Progenitor cell of endocrine pancreas (in vitro differentiated cells): ENCODE measurements around the gene CA9. TPM values are rescaled to one million over a fixed set of nuclear protein-coding genes. Genes with fewer than 3 reads are reported as not detected.

Source experiments
- DNase-seq: peaks from one replicate; pipeline ENCODE4 v3.0.0; 2021; ENCODE audit warnings: low spot score; ENCODE audit not compliant: unreplicated experiment
- H3K27ac Mint-ChIP-seq: 2 replicates; pipeline ENCODE4 v1.8.0; 2021; ENCODE audit warnings: mild to moderate bottlenecking, moderate library complexity, mixed read lengths
- H3K27me3 Mint-ChIP-seq: 2 replicates; pipeline ENCODE4 v1.8.0; 2021; ENCODE audit warnings: mixed read lengths
- H3K36me3 Mint-ChIP-seq: 2 replicates; pipeline ENCODE4 v1.8.0; 2022; ENCODE audit warnings: mixed read lengths; ENCODE audit not compliant: insufficient read depth
- H3K4me1 Mint-ChIP-seq: 2 replicates; pipeline ENCODE4 v1.8.0; 2021; ENCODE audit warnings: low read depth, mixed read lengths
- H3K4me3 Mint-ChIP-seq: 2 replicates; pipeline ENCODE4 v1.8.0; 2021; ENCODE audit warnings: low read depth, mild to moderate bottlenecking, moderate library complexity, mixed read lengths
- H3K9me3 Mint-ChIP-seq: 2 replicates; pipeline ENCODE4 v1.8.0; 2021; ENCODE audit warnings: low read depth, mixed read lengths
- CTCF ChIP-seq: fragments of 200-600 bp; sonication (generic); IDR thresholded peaks from one replicate; pipeline ENCODE4 v1.5.0; 2021; ENCODE audit warnings: antibody characterized with exemption, mild to moderate bottlenecking; ENCODE audit not compliant: unreplicated experiment
- long read RNA-seq: library from polyadenylated mRNA; unstranded; transcript quantifications from one replicate; pipeline ENCODE4 v2.0.0, GENCODE V29; 2020
- total RNA-seq: library from RNA; stranded (reverse); gene quantifications from 2 replicates; pipeline ENCODE4 v1.2.1, GENCODE V29; 2021

CA9 gene
- 0.31 and 0.49 TPM in 2 replicates for total RNA-seq
- long read RNA-seq = 0 reads

DNA sequence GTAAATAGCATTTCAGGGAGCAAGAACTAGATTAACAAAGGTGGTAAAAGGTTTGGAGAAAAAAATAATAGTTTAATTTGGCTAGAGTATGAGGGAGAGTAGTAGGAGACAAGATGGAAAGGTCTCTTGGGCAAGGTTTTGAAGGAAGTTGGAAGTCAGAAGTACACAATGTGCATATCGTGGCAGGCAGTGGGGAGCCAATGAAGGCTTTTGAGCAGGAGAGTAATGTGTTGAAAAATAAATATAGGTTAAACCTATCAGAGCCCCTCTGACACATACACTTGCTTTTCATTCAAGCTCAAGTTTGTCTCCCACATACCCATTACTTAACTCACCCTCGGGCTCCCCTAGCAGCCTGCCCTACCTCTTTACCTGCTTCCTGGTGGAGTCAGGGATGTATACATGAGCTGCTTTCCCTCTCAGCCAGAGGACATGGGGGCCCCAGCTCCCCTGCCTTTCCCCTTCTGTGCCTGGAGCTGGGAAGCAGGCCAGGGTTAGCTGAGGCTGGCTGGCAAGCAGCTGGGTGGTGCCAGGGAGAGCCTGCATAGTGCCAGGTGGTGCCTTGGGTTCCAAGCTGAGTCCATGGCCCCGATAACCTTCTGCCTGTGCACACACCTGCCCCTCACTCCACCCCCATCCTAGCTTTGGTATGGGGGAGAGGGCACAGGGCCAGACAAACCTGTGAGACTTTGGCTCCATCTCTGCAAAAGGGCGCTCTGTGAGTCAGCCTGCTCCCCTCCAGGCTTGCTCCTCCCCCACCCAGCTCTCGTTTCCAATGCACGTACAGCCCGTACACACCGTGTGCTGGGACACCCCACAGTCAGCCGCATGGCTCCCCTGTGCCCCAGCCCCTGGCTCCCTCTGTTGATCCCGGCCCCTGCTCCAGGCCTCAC, at the start of gene CA9:
TSS of gene CA9 (plus strand) at position 797 of the 893 bp plus-strand sequence. CDS start at position 829, 32 bp downstream.
- Mint-ChIP-seq H3K4me1 (peaks cover 8% of the 10 kb centered on the region), H3K9me3 (no peaks in the 10 kb centered on the region), H3K27me3 (peaks cover 16% of the 10 kb centered on the region), H3K27ac (peak within 1 kb of the TSS; percentile 45), H3K36me3 (no peaks in the 10 kb centered on the region), H3K4me3 (peak within 1 kb of the TSS; percentile 68)
- DNase-seq = no peak
- no peak for TF ChIP-seq CTCF

DNA sequence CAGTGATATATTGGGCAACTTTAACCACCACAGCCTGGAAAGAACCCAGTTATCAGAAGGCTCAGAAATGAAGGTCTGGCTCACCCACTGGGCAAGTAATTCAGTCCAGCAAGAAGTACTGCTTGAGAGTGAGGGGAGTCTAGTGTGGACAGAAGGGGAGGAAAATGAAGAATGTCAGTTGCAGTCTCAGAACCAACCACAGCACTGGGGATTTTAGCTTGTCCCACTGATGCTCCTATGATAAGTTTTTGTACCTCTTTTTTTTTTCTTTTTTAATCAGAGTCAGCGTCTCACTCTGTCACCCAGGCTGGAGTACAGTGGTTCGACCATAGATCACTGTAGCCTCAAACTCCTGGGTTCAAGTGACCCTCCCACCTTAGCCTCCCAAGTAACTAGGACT, 46.2 kb upstream of the CA9 start:
- Mint-ChIP-seq H3K27ac (no peak overlapping the region), H3K4me1 (no peaks in the 10 kb centered on the region), H3K27me3 (peaks cover 3% of the 10 kb centered on the region), H3K36me3 (no peaks in the 10 kb centered on the region), H3K4me3 (no peak overlapping the region), H3K9me3 (no peaks in the 10 kb centered on the region)
- no peak for DNase-seq
- TF ChIP-seq CTCF = no peak

- no peaks in the 10 kb centered on the region for H3K36me3 Mint-ChIP-seq
Observed at GRCh38 chr9:35628389-35628991, 45.2 kb upstream of the CA9 start.

DNA sequence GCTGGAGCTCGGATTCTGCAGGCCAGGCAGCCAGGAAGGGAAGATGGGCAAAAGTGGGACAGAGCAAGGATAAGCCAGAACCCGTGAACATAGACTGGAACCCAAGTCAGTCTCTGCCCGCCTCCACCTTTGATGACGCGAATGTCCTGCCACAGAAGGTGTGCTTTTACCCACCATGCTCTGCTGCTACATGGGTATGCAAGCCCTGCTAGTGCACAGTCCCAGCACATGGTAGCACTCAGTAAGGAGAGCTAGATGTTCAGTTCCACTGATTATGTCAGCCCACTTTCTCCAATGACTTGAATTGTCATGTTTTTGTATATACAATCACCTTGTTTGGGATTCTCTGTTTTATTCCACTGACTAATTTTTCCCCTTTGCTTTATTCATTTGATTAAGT, 44.1 kb upstream of the CA9 start:
- Mint-ChIP-seq H3K27ac (no peak overlapping the region), H3K36me3 (no peaks in the 10 kb centered on the region), H3K4me1 (no peaks in the 10 kb centered on the region), H3K27me3 (peaks cover 3% of the 10 kb centered on the region), H3K9me3 (no peaks in the 10 kb centered on the region), H3K4me3 (no peak overlapping the region)
- DNase-seq = no peak
- TF ChIP-seq CTCF = no peak

More at GRCh38 chr9:35628389-35628991, 45.2 kb upstream of the CA9 start:
- no peak for TF ChIP-seq CTCF
- no peaks in the 10 kb centered on the region for H3K4me1 Mint-ChIP-seq
- H3K27ac Mint-ChIP-seq = no peak overlapping the region
- H3K9me3 Mint-ChIP-seq = no peaks in the 10 kb centered on the region
- no peak for DNase-seq
- peaks cover 3% of the 10 kb centered on the region for H3K27me3 Mint-ChIP-seq
- H3K4me3 Mint-ChIP-seq = no peak overlapping the region

DNA sequence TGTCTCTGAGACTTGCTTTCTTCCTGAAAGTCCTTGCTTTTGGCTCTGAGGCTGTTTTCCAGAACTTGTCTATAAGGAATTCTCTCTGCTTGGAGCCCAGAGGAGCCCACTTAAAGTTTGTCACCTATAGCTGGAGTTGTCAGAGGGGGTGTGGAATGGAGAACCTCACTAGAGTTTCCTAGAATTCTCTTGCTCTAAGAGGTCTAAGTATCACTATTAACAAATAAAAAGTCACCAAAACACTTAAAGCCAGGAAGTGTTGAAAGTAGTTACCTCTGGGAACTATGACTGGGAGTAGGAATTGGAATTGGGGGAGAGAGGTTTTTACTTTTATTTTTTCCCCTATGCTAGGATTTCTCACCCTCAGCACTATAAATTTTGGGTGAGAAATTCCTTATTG, 38.0 kb upstream of the CA9 start:
- no peaks in the 10 kb centered on the region for H3K4me1 Mint-ChIP-seq
- no peak overlapping the region for H3K4me3 Mint-ChIP-seq
- peaks cover 6% of the 10 kb centered on the region for H3K27me3 Mint-ChIP-seq
- H3K27ac Mint-ChIP-seq = no peak overlapping the region
- peaks cover 8% of the 10 kb centered on the region for H3K9me3 Mint-ChIP-seq
- no peak for TF ChIP-seq CTCF
- H3K36me3 Mint-ChIP-seq = peaks cover 5% of the 10 kb centered on the region
- DNase-seq = no peak
